Measurements from ENCODE around the gene PAM. TPM values are rescaled to one million over a fixed set of nuclear protein-coding genes. Genes with fewer than 3 reads are reported as not detected.

PAM gene
- total and polyA plus RNA-seq, 2 of the 13 experiments (the other 11 are each of a cell fraction or from before 2014, with no cell fraction given) = 20.2 to 79.1 TPM

DNA sequence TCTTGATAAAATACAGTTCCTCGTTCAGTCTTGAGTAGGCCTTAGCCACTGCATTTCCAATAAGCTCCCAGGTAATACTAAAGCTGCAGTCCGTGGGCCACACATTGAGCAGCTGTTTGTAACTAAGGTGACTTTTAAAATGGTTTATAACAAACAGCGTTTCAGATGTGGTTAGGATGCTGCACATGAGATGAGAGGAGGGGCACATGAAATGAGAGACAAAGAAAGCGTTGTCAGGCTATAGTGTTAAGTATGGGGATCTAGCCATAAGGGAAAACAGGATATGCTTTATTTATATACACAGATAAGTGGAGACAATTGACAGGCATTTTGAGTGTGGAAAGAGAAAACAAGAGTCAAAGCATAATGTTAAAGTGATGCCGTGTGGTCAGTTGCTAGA lies 89.9 kb downstream of the PAM start:
- Histone ChIP-seq H3K79me2 (ENCODE audit: insufficient read depth, low read length) (no peaks in the 10 kb centered on the region), H3K27me3 (ENCODE audit: control insufficient read depth in 1 of 2, insufficient read depth in 2 of 2, low read length in 2 of 2) (no peaks in the 10 kb centered on the region), H3K36me3 (replicated peaks in 1 of 2; ENCODE audit: control insufficient read depth in 1 of 2, insufficient read depth in 2 of 2, low read length in 2 of 2) (no peaks in the 10 kb centered on the region), H2AFZ (ENCODE audit: low read length) (no peak overlapping the region), H3K4me3 (replicated peaks in 1 of 3; ENCODE audit: insufficient read depth in 1 of 3, low read depth in 2 of 3, low read length in 3 of 3) (no peak overlapping the region), H4K20me1 (ENCODE audit: insufficient read depth, low read length) (no peaks in the 10 kb centered on the region; the same call in 1 of the 2 replicates), H3K27ac (ENCODE audit: extremely low read length, insufficient read depth, low read length) (no peak overlapping the region), H3K4me2 (ENCODE audit: low read depth, low read length) (no peak overlapping the region), H3K9me3 (ENCODE audit: low read length) (no peaks in the 10 kb centered on the region), H3K9ac (ENCODE audit: insufficient read depth, low read depth, low read length) (no peak overlapping the region), H3K4me1 (ENCODE audit: insufficient read depth, low read length) (no peaks in the 10 kb centered on the region)
- CTCF ChIA-PET (ENCODE audit: low intra/inter-chr PET ratio, low total read pairs) = no interaction called here
- POLR2A ChIA-PET = no interaction called here
- TF ChIP-seq ZNF556 (CRISPR knock-in tag; IDR thresholded peaks at IDR 0.05; ENCODE audit: borderline replicate concordance) (no peak), RORA (CRISPR knock-in tag; IDR thresholded peaks at IDR 0.05) (no peak), THAP11 (CRISPR knock-in tag; IDR thresholded peaks at IDR 0.05) (no peak)
- TF ChIP-seq, protein P1, sequence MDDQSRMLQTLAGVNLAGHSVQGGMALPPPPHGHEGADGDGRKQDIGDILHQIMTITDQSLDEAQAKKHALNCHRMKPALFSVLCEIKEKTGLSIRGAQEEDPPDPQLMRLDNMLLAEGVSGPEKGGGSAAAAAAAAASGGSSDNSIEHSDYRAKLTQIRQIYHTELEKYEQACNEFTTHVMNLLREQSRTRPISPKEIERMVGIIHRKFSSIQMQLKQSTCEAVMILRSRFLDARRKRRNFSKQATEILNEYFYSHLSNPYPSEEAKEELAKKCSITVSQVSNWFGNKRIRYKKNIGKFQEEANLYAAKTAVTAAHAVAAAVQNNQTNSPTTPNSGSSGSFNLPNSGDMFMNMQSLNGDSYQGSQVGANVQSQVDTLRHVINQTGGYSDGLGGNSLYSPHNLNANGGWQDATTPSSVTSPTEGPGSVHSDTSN (CRISPR knock-in tag; IDR thresholded peaks at IDR 0.05; ENCODE audit: borderline replicate concordance) = no peak
- intact Hi-C loops (cut with micrococcal nuclease; ENCODE audit: unreplicated experiment) = no loop called here
- no peak for FAIRE-seq
- BruUV-seq (replicated peaks) = no TSS peak
- in situ Hi-C loops (cut with HindIII; ENCODE audit: extremely low pct_ligation_motif_present, low pct_unique_long_range_greater_than_20kb) = no loop called here
- DNase-seq (ENCODE audit: low spot score) = no peak
- WGBS (ENCODE audit: low lambda C conversion rate) = 57% methylated on average over 5 of the region's 5 CpGs
- ATAC-seq = no peak

DNA sequence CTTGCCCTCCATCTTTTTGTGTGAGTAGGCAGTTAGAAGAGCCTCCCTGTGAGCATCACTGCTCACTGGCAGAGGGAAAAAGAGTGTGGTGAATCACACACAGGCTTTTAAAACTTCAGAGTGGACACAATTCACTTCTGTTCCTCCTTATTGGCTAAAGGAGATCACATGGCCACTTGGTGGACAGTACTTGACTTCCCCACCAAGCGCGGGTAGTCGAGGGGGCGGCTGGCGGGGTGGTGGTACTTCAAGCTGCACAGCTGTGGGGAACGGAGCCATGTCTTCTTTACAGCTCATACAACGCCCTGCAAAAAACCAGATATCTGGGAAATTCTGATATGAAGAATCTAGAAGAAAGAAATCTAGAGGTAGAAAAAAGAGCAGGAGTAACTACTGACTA lies 95.4 kb downstream of the PAM start:
- in situ Hi-C loops (cut with HindIII; ENCODE audit: extremely low pct_ligation_motif_present, low pct_unique_long_range_greater_than_20kb) (no loop called here), intact Hi-C loops (cut with micrococcal nuclease; ENCODE audit: unreplicated experiment) (no loop called here)
- Histone ChIP-seq H3K27me3 (ENCODE audit: control insufficient read depth in 1 of 2, insufficient read depth in 2 of 2, low read length in 2 of 2) (no peaks in the 10 kb centered on the region), H3K36me3 (replicated peaks in 1 of 2; ENCODE audit: control insufficient read depth in 1 of 2, insufficient read depth in 2 of 2, low read length in 2 of 2) (no peaks in the 10 kb centered on the region), H2AFZ (ENCODE audit: low read length) (no peak overlapping the region), H3K4me3 (replicated peaks in 1 of 3; ENCODE audit: insufficient read depth in 1 of 3, low read depth in 2 of 3, low read length in 3 of 3) (no peak overlapping the region), H3K79me2 (ENCODE audit: insufficient read depth, low read length) (no peaks in the 10 kb centered on the region), H3K4me1 (ENCODE audit: insufficient read depth, low read length) (0 out of 2 replicates have a peak, but pooled peaks cover 3% of the 10 kb centered on the region), H3K27ac (ENCODE audit: extremely low read length, insufficient read depth, low read length) (no peak overlapping the region), H3K9ac (ENCODE audit: insufficient read depth, low read depth, low read length) (no peak overlapping the region), H3K4me2 (ENCODE audit: low read depth, low read length) (no peak overlapping the region), H4K20me1 (ENCODE audit: insufficient read depth, low read length) (no peaks in the 10 kb centered on the region), H3K9me3 (ENCODE audit: low read length) (no peaks in the 10 kb centered on the region)
- WGBS (ENCODE audit: low lambda C conversion rate) = 58% methylated on average over 7 of the region's 7 CpGs
- ATAC-seq (no peak), FAIRE-seq (no peak), DNase-seq (ENCODE audit: low spot score) (no peak)
- no TSS peak for BruUV-seq (replicated peaks)
- ChIA-PET POLR2A (no interaction called here), CTCF (ENCODE audit: low intra/inter-chr PET ratio, low total read pairs) (no interaction called here)
- TF ChIP-seq RARG (CRISPR knock-in tag; IDR thresholded peaks at IDR 0.05; ENCODE audit: low read depth) (no peak), HMG20A (CRISPR knock-in tag; IDR thresholded peaks at IDR 0.05; ENCODE audit: borderline replicate concordance) (no peak), KIAA2018 (CRISPR knock-in tag; IDR thresholded peaks at IDR 0.05; ENCODE audit: borderline replicate concordance) (no peak), IRX3 (CRISPR knock-in tag; IDR thresholded peaks at IDR 0.05; ENCODE audit: borderline replicate concordance, low read depth) (no peak), ZNF841 (CRISPR knock-in tag; IDR thresholded peaks at IDR 0.05; ENCODE audit: borderline replicate concordance) (no peak), BHLHE40 (IDR thresholded peaks at IDR 0.05; ENCODE audit: low read length) (no peak)
